Small intestine (tissue), 7 donors: ENCODE data around the gene KRT73. TPM values are rescaled to one million over a fixed set of nuclear protein-coding genes. Genes with fewer than 3 reads are reported as not detected.
A peak's percentile ranks its signal among the peaks of the same experiment; 100 is the strongest.

ENCODE experiments used
- DNase-seq, 2 donors: peaks; one replicate each; pipeline versions ENCODE4 v3.0.0 to v3.0.0-alpha.2; 2013
- FAIRE-seq: peaks from 2 replicates; lab custom pipeline; 2012; peaks lifted over from hg19 to GRCh38; lab: Jason Lieb, UNC
- H3K27ac ChIP-seq, 3 donors: one replicate each; pipeline ENCODE4 v1.5.1; 2013; ENCODE audit warnings: low read length in 2 of 3, mild to moderate bottlenecking in 2 of 3, control low read depth in 1 of 3, inconsistent platforms in 1 of 3, low read depth in 1 of 3, moderate library complexity in 1 of 3
- H3K27me3 ChIP-seq, 3 donors: one replicate each; pipeline ENCODE4 v1.6.1; 2013; ENCODE audit warnings: low read length in 3 of 3, inconsistent platforms in 1 of 3; ENCODE audit not compliant: control insufficient read depth in 3 of 3, insufficient read depth in 3 of 3
- H3K36me3 ChIP-seq, 3 donors: one replicate each; pipeline ENCODE4 v1.6.1; 2013; ENCODE audit warnings: low read length in 3 of 3, inconsistent platforms in 1 of 3, low read depth in 1 of 3, mild to moderate bottlenecking in 1 of 3, moderate library complexity in 1 of 3; ENCODE audit not compliant: control insufficient read depth in 3 of 3, insufficient read depth in 2 of 3
- H3K4me1 ChIP-seq, 3 donors: one replicate each; pipeline ENCODE4 v1.6.1; 2013; ENCODE audit warnings: low read length in 2 of 3, inconsistent platforms in 1 of 3, low read depth in 1 of 3, mild to moderate bottlenecking in 1 of 3, moderate library complexity in 1 of 3; ENCODE audit not compliant: control insufficient read depth in 3 of 3, insufficient read depth in 2 of 3
- H3K4me3 ChIP-seq, 3 donors: one replicate each; pipeline ENCODE4 v1.5.1; 2013; ENCODE audit warnings: low read length in 3 of 3, control low read depth in 1 of 3, inconsistent platforms in 1 of 3, low read depth in 1 of 3, mild to moderate bottlenecking in 1 of 3, moderate library complexity in 1 of 3
- H3K9me3 ChIP-seq, 2 donors: one replicate each; pipeline ENCODE4 v1.6.1; 2013; ENCODE audit warnings: low read depth in 1 of 2, low read length in 1 of 2; ENCODE audit not compliant: control insufficient read depth in 2 of 2, insufficient read depth in 1 of 2
- WGBS, 3 donors: extraction: QIAGEN DNeasy Blood & Tissue Kit; methylation state at CpG; one replicate each; pipeline ENCODE4 v1.1.7; 2013; 5-methylcytosine and 5-hydroxymethylcytosine counted together
- polyA plus RNA-seq, 4 donors: library from polyadenylated mRNA; stranded (reverse) in 3 of 4; unstranded in 1 of 4; fragments of 200-250 nt in 3 of 4; fragments of 120-200 nt in 1 of 4; gene quantifications; one replicate each; pipeline versions ENCODE4 v1.2.1 to v1.2.3, GENCODE V29; 2013
- donor health status: healthy with polysubstance abuse.
- donor health status: control.
- donor health status: control.
- donor health status: Bipolar disorder and iron deficiency.
- donor health status: healthy.

The KRT73 gene
- polyA plus RNA-seq, 4 donors, result 0.84 to 2.2 (median 1.4) TPM; not detected in 1

GRCh38 chr12:52660934-52661499 is 42.7 kb upstream of the KRT73 start:
- Histone ChIP-seq H3K9me3 (no peaks in the 10 kb centered on the region), H3K27ac (no peak overlapping the region), H3K4me3 (no peak overlapping the region), H3K27me3 (no peaks in the 10 kb centered on the region), H3K36me3 (no peaks in the 10 kb centered on the region), H3K4me1 (peaks cover 0 to 35% (median 15%) of the 10 kb centered on the region in 3 donors)
- no peak for FAIRE-seq
- WGBS, 3 donors, result 80 to 81% (median 81%) methylated on average over 3 of the region's 3 CpGs
- no peak for DNase-seq

- no peaks in the 10 kb centered on the region for H3K36me3 ChIP-seq
- no peaks in the 10 kb centered on the region for H3K27me3 ChIP-seq
- no peak overlapping the region for H3K4me3 ChIP-seq
- no peaks in the 10 kb centered on the region for H3K9me3 ChIP-seq
- no peak for DNase-seq
- no peak for FAIRE-seq
- WGBS, 3 donors, result 48 to 58% (median 50%) methylated on average over 4 of the region's 4 CpGs
- H3K27ac ChIP-seq, result no peak overlapping the region
- H3K4me1 ChIP-seq, result peaks cover 0 to 42% (median 20%) of the 10 kb centered on the region in 3 donors
These were observed 41.6 kb upstream of the KRT73 start for GRCh38 chr12:52659951-52660350.

DNA sequence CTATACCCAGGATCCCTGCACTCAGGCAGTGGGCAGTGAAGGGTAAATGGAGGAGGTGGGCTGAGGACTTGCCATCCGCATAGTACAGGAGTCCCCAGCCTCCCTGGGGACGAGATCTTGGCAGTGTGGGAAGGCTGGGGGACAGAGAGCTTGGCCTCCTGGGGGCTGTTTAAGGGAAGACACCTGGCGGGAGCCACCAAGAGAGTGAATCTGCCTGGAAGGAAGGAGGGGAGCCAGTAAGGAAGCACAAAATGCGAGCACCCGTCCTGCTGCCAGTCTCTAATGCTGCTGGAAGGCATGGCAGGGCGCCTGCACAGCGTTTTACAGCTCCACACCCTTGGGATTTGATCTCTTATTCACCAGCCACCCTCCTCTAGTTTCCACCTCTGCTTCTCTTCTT is 41.0 kb upstream of the KRT73 start:
- no peaks in the 10 kb centered on the region for H3K27me3 ChIP-seq
- H3K36me3 ChIP-seq, result no peaks in the 10 kb centered on the region
- no peak for FAIRE-seq
- DNase-seq, result no peak
- no peak overlapping the region for H3K4me3 ChIP-seq
- H3K9me3 ChIP-seq, result no peaks in the 10 kb centered on the region
- no peak overlapping the region for H3K27ac ChIP-seq
- peaks cover 0 to 42% (median 20%) of the 10 kb centered on the region in 3 donors for H3K4me1 ChIP-seq
- 37 to 53% (median 46%) methylated on average over 7 of the region's 7 CpGs for WGBS, 3 donors

DNA sequence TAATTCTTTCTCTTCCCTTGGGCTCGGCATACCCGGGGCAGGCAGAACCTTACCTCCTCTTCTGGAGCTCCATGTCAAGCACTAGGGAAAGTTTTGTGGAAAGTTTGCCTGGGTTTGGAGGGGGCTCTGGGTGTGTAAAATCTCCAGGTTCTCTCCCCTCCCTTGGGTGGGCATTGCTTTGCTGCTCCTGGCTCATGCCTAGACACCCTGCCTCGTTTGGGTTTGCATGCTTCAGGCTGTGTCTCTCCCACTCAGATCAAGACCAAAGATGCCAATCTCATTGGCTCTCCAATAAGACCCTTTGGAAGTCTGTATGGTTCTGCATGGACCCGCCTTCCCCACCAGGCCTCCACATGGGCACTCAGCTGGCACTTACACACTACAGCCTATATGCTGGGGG is 39.8 kb upstream of the KRT73 start:
- no peaks in the 10 kb centered on the region for H3K36me3 ChIP-seq
- no peak for DNase-seq
- no peak overlapping the region for H3K4me3 ChIP-seq
- H3K9me3 ChIP-seq, result no peaks in the 10 kb centered on the region
- no peaks in the 10 kb centered on the region for H3K27me3 ChIP-seq
- FAIRE-seq, result no peak
- no peak overlapping the region for H3K27ac ChIP-seq
- H3K4me1 ChIP-seq, result peaks cover 0 to 42% (median 20%) of the 10 kb centered on the region in 3 donors
- 69 to 83% (median 70%) methylated on average over 4 of the region's 4 CpGs for WGBS, 3 donors

DNA sequence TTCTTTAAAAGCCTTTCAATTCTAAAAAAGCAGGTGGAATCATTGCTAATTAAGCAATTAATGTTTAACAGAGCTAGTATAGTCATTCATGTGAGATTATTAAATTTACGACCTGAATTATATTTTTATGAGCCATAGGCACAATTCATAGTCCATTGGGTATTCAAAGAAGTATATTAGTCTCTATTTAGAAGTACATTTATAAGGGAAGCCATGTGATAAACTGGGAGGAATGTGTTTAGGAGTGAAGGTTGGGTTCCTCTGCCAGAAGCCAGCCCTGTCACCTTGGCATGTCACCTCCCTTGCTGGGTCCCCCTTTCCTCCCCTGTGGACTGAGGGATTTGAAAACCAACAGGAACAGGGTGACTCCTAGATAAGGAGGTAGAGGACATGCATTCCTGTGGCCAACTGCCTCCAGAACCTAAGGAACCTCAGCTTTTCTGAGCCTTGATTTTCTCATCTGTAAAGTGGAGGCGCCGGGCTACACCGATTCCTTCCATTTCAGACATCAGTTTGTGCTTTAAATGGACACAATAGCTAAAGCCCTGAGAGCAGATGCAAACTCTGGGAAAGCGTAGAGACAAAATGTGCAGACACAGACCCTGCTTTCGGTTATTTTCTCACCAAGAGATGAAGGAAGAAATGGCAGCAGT is 39.0 kb upstream of the KRT73 start:
- 56 to 82% (median 57%) methylated on average over 6 of the region's 6 CpGs for WGBS, 3 donors
- no peaks in the 10 kb centered on the region for H3K27me3 ChIP-seq
- no peaks in the 10 kb centered on the region for H3K9me3 ChIP-seq
- peak; percentile 49 to 89 for DNase-seq
- H3K36me3 ChIP-seq, result no peaks in the 10 kb centered on the region
- peak overlapping the region; percentile 43 to 65 (median 60) for H3K27ac ChIP-seq
- FAIRE-seq, result peak; percentile 57
- peaks cover 0 to 35% (median 20%) of the 10 kb centered on the region in 3 donors for H3K4me1 ChIP-seq
- H3K4me3 ChIP-seq, result no peak overlapping the region

DNA sequence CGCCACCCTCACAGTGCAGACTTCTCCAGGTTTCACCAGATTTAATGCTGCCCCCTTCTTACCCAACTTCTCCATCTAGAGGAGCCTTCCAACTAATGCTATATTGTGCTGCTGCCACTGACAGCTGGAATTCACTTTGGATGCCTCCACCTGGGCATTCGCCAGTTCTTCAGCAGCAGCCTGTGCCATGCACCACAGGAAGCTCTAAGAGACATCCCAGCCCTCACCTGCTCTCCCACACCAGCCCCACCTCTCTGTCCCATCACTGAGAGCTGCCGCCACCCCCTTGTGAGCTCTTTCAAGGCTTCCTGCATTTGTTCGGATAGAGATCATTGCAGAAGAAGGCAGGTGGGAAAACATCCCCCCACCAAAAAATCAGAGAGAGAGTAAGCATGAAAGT is 38.3 kb upstream of the KRT73 start:
- no peak overlapping the region for H3K4me3 ChIP-seq
- no peaks in the 10 kb centered on the region for H3K36me3 ChIP-seq
- H3K4me1 ChIP-seq, result peaks cover 0 to 28% (median 20%) of the 10 kb centered on the region in 3 donors
- peaks cover 0 to 6% of the 10 kb centered on the region in 2 donors for H3K9me3 ChIP-seq
- 33 to 62% (median 46%) methylated on average over 4 of the region's 4 CpGs for WGBS, 3 donors
- no peaks in the 10 kb centered on the region for H3K27me3 ChIP-seq
- H3K27ac ChIP-seq, result peak overlapping the region; percentile 32 to 60 (median 37)
- DNase-seq (peak in 1 of 2 donors; percentile 53), FAIRE-seq (no peak)

DNA sequence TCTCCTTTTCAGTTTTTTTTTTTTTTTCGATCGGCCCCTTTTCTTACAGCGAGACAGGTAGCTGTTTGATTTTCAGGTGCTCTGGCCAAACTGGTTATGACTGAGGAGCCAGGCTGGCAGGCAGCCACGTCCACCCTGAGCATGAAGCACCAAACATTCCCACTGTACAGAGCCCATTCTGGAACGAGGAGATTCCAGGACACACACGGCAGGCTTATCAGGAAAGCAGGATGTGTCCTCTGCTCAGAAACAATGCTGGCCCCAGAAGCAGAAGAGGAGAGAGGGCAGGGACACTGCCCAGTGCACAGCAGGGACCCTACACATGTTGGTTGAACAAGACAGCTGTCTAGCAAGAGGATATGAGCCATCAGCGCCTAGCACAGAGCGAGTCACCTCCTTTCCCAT is 37.4 kb upstream of the KRT73 start:
- 17 to 52% (median 30%) methylated on average over 8 of the region's 8 CpGs for WGBS, 3 donors

GRCh38 chr12:52655251-52655650 is 36.9 kb upstream of the KRT73 start:
- Histone ChIP-seq H3K4me3 (no peak overlapping the region), H3K27ac (peak overlapping the region in 1 of 3 donors; percentile 27), H3K27me3 (no peaks in the 10 kb centered on the region), H3K9me3 (peaks cover 0 to 7% of the 10 kb centered on the region in 2 donors), H3K36me3 (no peaks in the 10 kb centered on the region), H3K4me1 (peaks cover 0 to 27% (median 20%) of the 10 kb centered on the region in 3 donors)
- DNase-seq (no peak), FAIRE-seq (no peak)
- 36 to 55% (median 37%) methylated on average over 6 of the region's 6 CpGs for WGBS, 3 donors

More for the DNA sequence above, 37.4 kb upstream of the KRT73 start:
- H3K4me3 ChIP-seq, result no peak overlapping the region
- H3K27ac ChIP-seq, result peak overlapping the region in 1 of 3 donors; percentile 27
- DNase-seq (peak in 1 of 2 donors; percentile 14), FAIRE-seq (no peak)
- no peaks in the 10 kb centered on the region for H3K36me3 ChIP-seq
- H3K4me1 ChIP-seq, result peaks cover 0 to 27% (median 20%) of the 10 kb centered on the region in 3 donors
- H3K27me3 ChIP-seq, result no peaks in the 10 kb centered on the region
- peaks cover 0 to 7% of the 10 kb centered on the region in 2 donors for H3K9me3 ChIP-seq
